Dendritic cell treated with granulocyte-macrophage colony-stimulating factor and Interleukin-4, amounts not matched to agents 40 ng/mL and 50 ng/mL, for 4 days (primary cell): ENCODE data around the gene CFAP299.

Experiments used
- H3K27ac Mint-ChIP-seq: one replicate; pipeline ENCODE4 v1.8.0; 2022; ENCODE audit warnings: mild to moderate bottlenecking, mixed read lengths
- H3K27me3 Mint-ChIP-seq: one replicate; pipeline ENCODE4 v1.8.0; 2022; ENCODE audit warnings: mild to moderate bottlenecking, mixed read lengths
- H3K36me3 Mint-ChIP-seq: one replicate; pipeline ENCODE4 v1.8.0; 2022; ENCODE audit warnings: low read depth, mixed read lengths
- H3K4me1 Mint-ChIP-seq: one replicate; pipeline ENCODE4 v1.8.0; 2022; ENCODE audit warnings: low read depth, mixed read lengths
- H3K4me3 Mint-ChIP-seq: one replicate; pipeline ENCODE4 v1.8.0; 2022; ENCODE audit warnings: mild to moderate bottlenecking, moderate library complexity, mixed read lengths
- H3K9me3 Mint-ChIP-seq: one replicate; pipeline ENCODE4 v1.8.0; 2022; ENCODE audit warnings: mixed read lengths
- intact Hi-C: fragments of 100-400 bp; cut with micrococcal nuclease; formaldehyde crosslinking; loops from one replicate; pipeline ENCODE4 v1.15.0; 2022

The CFAP299 gene

GRCh38 chr4:80831383-80832361 is 496.1 kb downstream of the CFAP299 start:
- no peak overlapping the region for H3K4me3 Mint-ChIP-seq
- no peaks in the 10 kb centered on the region for H3K4me1 Mint-ChIP-seq
- no peaks in the 10 kb centered on the region for H3K36me3 Mint-ChIP-seq
- no peaks in the 10 kb centered on the region for H3K27me3 Mint-ChIP-seq
- H3K27ac Mint-ChIP-seq: no peak overlapping the region
- intact Hi-C loops: no loop called here
- H3K9me3 Mint-ChIP-seq: peaks cover 7% of the 10 kb centered on the region

- no peaks in the 10 kb centered on the region for H3K9me3 Mint-ChIP-seq
These were observed 503.8 kb downstream of the CFAP299 start for GRCh38 chr4:80839281-80839680.

GRCh38 chr4:80839792-80840191 is 504.3 kb downstream of the CFAP299 start:
- Mint-ChIP-seq H3K4me3 (no peak overlapping the region), H3K27me3 (no peaks in the 10 kb centered on the region), H3K4me1 (no peaks in the 10 kb centered on the region), H3K36me3 (no peaks in the 10 kb centered on the region), H3K27ac (no peak overlapping the region), H3K9me3 (no peaks in the 10 kb centered on the region)
- intact Hi-C loops: no loop called here

More at GRCh38 chr4:80839281-80839680, 503.8 kb downstream of the CFAP299 start:
- Mint-ChIP-seq H3K4me1 (no peaks in the 10 kb centered on the region), H3K27me3 (no peaks in the 10 kb centered on the region), H3K4me3 (no peak overlapping the region), H3K36me3 (no peaks in the 10 kb centered on the region), H3K27ac (no peak overlapping the region)
- intact Hi-C loops: no loop called here

- Mint-ChIP-seq H3K36me3 (no peaks in the 10 kb centered on the region), H3K9me3 (peaks cover 6% of the 10 kb centered on the region), H3K27me3 (no peaks in the 10 kb centered on the region), H3K4me1 (no peaks in the 10 kb centered on the region), H3K27ac (no peak overlapping the region), H3K4me3 (no peak overlapping the region)
- intact Hi-C loops: no loop called here
These were observed 504.9 kb downstream of the CFAP299 start for GRCh38 chr4:80840396-80840795.

GRCh38 chr4:80841587-80842281 is 506.2 kb downstream of the CFAP299 start:
- Mint-ChIP-seq H3K4me1 (no peaks in the 10 kb centered on the region), H3K27me3 (no peaks in the 10 kb centered on the region), H3K4me3 (no peak overlapping the region), H3K36me3 (no peaks in the 10 kb centered on the region), H3K27ac (no peak overlapping the region), H3K9me3 (peaks cover 12% of the 10 kb centered on the region)
- intact Hi-C loops: no loop called here

GRCh38 chr4:80846210-80846609 is 510.7 kb downstream of the CFAP299 start:
- Mint-ChIP-seq H3K4me3 (no peak overlapping the region), H3K27me3 (no peaks in the 10 kb centered on the region), H3K27ac (no peak overlapping the region), H3K9me3 (peaks cover 19% of the 10 kb centered on the region), H3K36me3 (no peaks in the 10 kb centered on the region), H3K4me1 (no peaks in the 10 kb centered on the region)
- intact Hi-C loops: no loop called here

- intact Hi-C loops: no loop called here
- no peak overlapping the region for H3K27ac Mint-ChIP-seq
- H3K9me3 Mint-ChIP-seq: peaks cover 4% of the 10 kb centered on the region
- no peaks in the 10 kb centered on the region for H3K27me3 Mint-ChIP-seq
- no peaks in the 10 kb centered on the region for H3K4me1 Mint-ChIP-seq
- no peak overlapping the region for H3K4me3 Mint-ChIP-seq
- H3K36me3 Mint-ChIP-seq: no peaks in the 10 kb centered on the region
These were observed 516.5 kb downstream of the CFAP299 start for GRCh38 chr4:80852061-80852460.

GRCh38 chr4:80873571-80873970 is 538.0 kb downstream of the CFAP299 start:
- Mint-ChIP-seq H3K4me3 (no peak overlapping the region), H3K36me3 (no peaks in the 10 kb centered on the region), H3K4me1 (no peaks in the 10 kb centered on the region), H3K9me3 (no peaks in the 10 kb centered on the region), H3K27ac (no peak overlapping the region), H3K27me3 (no peaks in the 10 kb centered on the region)
- intact Hi-C loops: no loop called here

- Mint-ChIP-seq H3K36me3 (no peaks in the 10 kb centered on the region), H3K4me3 (no peak overlapping the region), H3K27me3 (no peaks in the 10 kb centered on the region), H3K27ac (no peak overlapping the region), H3K9me3 (no peaks in the 10 kb centered on the region), H3K4me1 (no peaks in the 10 kb centered on the region)
- intact Hi-C loops: no loop called here
These were observed 539.4 kb downstream of the CFAP299 start for GRCh38 chr4:80874979-80875378.

- no peaks in the 10 kb centered on the region for H3K27me3 Mint-ChIP-seq
- H3K36me3 Mint-ChIP-seq: no peaks in the 10 kb centered on the region
- no peak overlapping the region for H3K4me3 Mint-ChIP-seq
- no peak overlapping the region for H3K27ac Mint-ChIP-seq
- intact Hi-C loops: no loop called here
- H3K9me3 Mint-ChIP-seq: no peaks in the 10 kb centered on the region
- no peaks in the 10 kb centered on the region for H3K4me1 Mint-ChIP-seq
These were observed 540.1 kb downstream of the CFAP299 start for GRCh38 chr4:80875642-80876041.

GRCh38 chr4:80876810-80877209 is 541.3 kb downstream of the CFAP299 start:
- no peaks in the 10 kb centered on the region for H3K4me1 Mint-ChIP-seq
- peaks cover 8% of the 10 kb centered on the region for H3K9me3 Mint-ChIP-seq
- no peaks in the 10 kb centered on the region for H3K27me3 Mint-ChIP-seq
- H3K36me3 Mint-ChIP-seq: no peaks in the 10 kb centered on the region
- H3K4me3 Mint-ChIP-seq: no peak overlapping the region
- intact Hi-C loops: no loop called here
- H3K27ac Mint-ChIP-seq: no peak overlapping the region

GRCh38 chr4:80878218-80878617 is 542.7 kb downstream of the CFAP299 start:
- H3K27ac Mint-ChIP-seq: no peak overlapping the region

GRCh38 chr4:80897537-80898303 is 562.2 kb downstream of the CFAP299 start:
- H3K9me3 Mint-ChIP-seq: no peaks in the 10 kb centered on the region
- no peaks in the 10 kb centered on the region for H3K27me3 Mint-ChIP-seq
- no peak overlapping the region for H3K4me3 Mint-ChIP-seq
- H3K27ac Mint-ChIP-seq: no peak overlapping the region
- no peaks in the 10 kb centered on the region for H3K36me3 Mint-ChIP-seq
- intact Hi-C loops: no loop called here
- H3K4me1 Mint-ChIP-seq: no peaks in the 10 kb centered on the region

More at GRCh38 chr4:80878218-80878617, 542.7 kb downstream of the CFAP299 start:
- no peaks in the 10 kb centered on the region for H3K4me1 Mint-ChIP-seq
- no peak overlapping the region for H3K4me3 Mint-ChIP-seq
- intact Hi-C loops: no loop called here
- no peaks in the 10 kb centered on the region for H3K27me3 Mint-ChIP-seq
- peaks cover 19% of the 10 kb centered on the region for H3K9me3 Mint-ChIP-seq
- no peaks in the 10 kb centered on the region for H3K36me3 Mint-ChIP-seq

GRCh38 chr4:80900908-80901307 is 565.4 kb downstream of the CFAP299 start:
- intact Hi-C loops: no loop called here
- no peak overlapping the region for H3K4me3 Mint-ChIP-seq
- no peaks in the 10 kb centered on the region for H3K36me3 Mint-ChIP-seq
- H3K27ac Mint-ChIP-seq: no peak overlapping the region
- no peaks in the 10 kb centered on the region for H3K27me3 Mint-ChIP-seq
- H3K9me3 Mint-ChIP-seq: peaks cover 6% of the 10 kb centered on the region
- no peaks in the 10 kb centered on the region for H3K4me1 Mint-ChIP-seq
